Sciatic nerve (tissue), 2 donors: ENCODE measurements around the gene RBM10. TPM values are rescaled to one million over a fixed set of nuclear protein-coding genes. Genes with fewer than 3 reads are reported as not detected.

Source experiments
- ATAC-seq: fragments of 200-7000 bp; cut with Tn5 transposase; one replicate; pipeline ENCODE4 v1.9.1; 2020; ENCODE audit warnings: mild to moderate bottlenecking, moderate library complexity
- DNase-seq: peaks from one replicate; pipeline ENCODE4 v3.0.0-alpha.2; 2020; ENCODE audit warnings: low spot score
- intact Hi-C: fragments of 100-400 bp; cut with DNase I; formaldehyde crosslinking; loops from one replicate; pipeline ENCODE4 v1.14.2; 2022
- total RNA-seq: library from RNA; stranded (reverse); fragmentation: NEBNext Ultra II Directional; extraction: Animal tissue kit (Norgen Biotek cat#: 25700); gene quantifications from one replicate; pipeline ENCODE4 v1.2.1, GENCODE V29; 2021
- donor health status: DM: no; HTN: no; CAD: no.
- donor health status: DM: no; HTN: no; CAD: no.

The RBM10 gene
- total RNA-seq, 1 donor from 2014 or later: 27.4 TPM

GRCh38 chrX:47172971-47173792, 28.2 kb downstream of the RBM10 start:
- intact Hi-C loops: no loop called here
- DNase-seq: peak; percentile 44
- no peak for ATAC-seq

DNA sequence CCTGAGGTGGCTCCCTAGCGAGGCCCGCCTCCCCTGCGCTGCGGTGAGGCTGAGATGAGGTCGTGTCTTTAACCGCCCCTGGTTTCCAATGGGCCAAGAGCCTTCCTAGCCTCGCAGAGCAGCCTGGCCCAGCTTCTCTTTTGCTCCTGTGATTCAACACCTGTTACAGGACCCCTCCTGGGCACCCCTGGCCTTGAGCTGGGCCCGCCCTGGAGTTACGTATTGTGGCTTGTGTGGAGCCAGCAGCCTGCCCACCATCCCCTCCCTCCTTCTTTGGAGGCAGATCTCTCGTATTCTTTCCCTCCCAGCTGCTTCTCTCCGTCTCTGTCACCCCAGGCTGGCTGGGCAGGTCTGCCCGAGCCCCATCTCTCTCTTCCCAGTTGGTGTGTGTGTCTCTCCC, 29.4 kb downstream of the RBM10 start:
- intact Hi-C loops: no loop called here
- DNase-seq (no peak), ATAC-seq (no peak)

- ATAC-seq: no peak
- no peak for DNase-seq
- intact Hi-C loops: no loop called here
These were observed 30.0 kb downstream of the RBM10 start for GRCh38 chrX:47174846-47175587.

- ATAC-seq (no peak), DNase-seq (no peak)
- intact Hi-C loops: no loop called here
These were observed 30.6 kb downstream of the RBM10 start for GRCh38 chrX:47175588-47175980.

DNA sequence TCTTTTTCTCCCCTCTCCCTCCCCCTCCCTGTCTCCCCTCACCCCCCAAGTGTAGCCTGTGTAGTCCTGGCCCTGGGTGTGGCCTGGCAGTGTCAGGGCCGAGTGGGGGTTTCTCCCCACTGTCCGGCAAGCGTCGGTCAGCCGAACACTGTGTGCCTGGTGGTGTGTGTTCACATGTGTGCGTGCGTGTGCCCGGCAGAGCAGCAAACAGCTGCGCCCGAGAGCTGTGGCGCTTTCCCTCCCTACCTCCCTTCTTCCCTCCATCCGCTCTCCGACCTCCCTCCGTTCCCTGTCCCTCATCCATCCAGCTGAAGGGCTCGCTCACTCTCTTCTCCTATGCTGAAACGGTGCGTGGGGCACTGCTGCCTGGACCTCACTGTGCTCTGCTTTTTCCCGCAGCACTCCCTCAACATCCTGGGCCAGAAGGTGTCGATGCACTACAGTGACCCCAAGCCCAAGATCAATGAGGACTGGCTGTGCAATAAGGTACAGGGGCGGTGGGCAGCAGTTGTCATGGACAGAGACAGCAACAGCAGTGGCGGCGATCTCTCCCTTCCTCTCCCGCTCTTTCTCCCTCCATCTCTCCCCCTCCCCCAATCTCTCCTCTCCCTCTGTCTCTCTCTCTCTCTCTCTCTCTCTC, 31.2 kb downstream of the RBM10 start:
- no peak for ATAC-seq
- peak; percentile 42 for DNase-seq
- intact Hi-C loops: no loop called here

- ATAC-seq (no peak), DNase-seq (peak; percentile 17)
- intact Hi-C loops: no loop called here
These were observed 32.1 kb downstream of the RBM10 start for GRCh38 chrX:47177079-47177478.

DNA sequence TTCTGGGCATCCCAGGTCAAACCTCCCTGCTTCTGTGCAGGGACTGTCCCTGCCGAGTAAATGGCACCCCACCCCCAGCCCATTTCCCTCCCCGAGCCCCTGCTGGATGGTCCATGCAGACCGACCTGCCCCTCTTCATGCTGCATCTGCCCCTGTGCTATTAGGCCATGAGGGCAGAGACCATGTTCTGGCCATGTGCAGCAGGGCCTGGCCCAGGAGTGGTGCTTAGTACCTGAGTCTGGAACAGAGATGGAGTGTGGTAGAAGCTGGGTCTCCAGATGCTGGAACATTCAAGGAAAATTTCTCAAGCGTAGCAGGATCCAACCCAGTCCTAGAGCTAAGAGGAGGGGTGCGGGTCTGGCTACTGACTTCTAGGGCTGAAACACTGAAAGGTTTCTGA, 33.3 kb downstream of the RBM10 start:
- ATAC-seq (no peak), DNase-seq (no peak)
- intact Hi-C loops: no loop called here

DNA sequence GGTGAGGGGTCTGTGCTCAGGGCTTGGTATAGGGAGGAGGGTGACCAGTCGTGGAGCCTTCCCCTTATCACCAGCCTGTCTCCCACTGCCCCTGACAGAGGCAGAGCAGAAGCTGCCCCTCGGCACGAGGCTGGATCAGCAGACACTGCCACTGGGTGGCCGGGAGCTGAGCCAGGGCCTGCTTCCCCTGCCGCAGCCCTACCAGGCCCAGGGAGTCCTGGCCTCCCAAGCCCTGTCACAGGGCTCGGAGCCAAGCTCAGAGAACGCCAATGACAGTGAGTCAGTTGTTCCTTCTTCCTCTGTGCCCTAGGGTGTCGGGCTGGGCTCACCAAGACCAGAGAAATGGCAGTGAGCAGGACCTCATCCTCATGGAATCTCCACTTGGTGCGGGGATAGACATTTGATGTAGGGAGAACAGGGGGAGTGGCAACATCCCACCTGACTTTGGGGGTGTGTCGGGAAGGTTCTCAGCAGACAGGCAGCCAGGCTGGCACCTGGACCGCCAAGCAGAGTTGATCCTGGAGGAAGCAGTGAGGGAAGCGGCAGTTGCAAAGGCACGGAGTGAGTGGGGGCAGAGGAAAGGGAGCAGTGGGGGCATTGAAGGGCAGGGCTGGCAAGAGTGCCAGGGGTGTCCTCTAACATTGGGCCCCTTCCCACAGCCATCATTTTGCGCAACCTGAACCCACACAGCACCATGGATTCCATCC, 34.4 kb downstream of the RBM10 start:
- DNase-seq (no peak), ATAC-seq (peak; percentile 42)
- intact Hi-C loops: no loop called here

- intact Hi-C loops: no loop called here
- ATAC-seq (no peak), DNase-seq (no peak)
These were observed 34.9 kb downstream of the RBM10 start for GRCh38 chrX:47179928-47180255.

- no peak for ATAC-seq
- intact Hi-C loops: no loop called here
- DNase-seq: no peak
These were observed 35.3 kb downstream of the RBM10 start for GRCh38 chrX:47180346-47180745.

GRCh38 chrX:47181301-47181700, 36.3 kb downstream of the RBM10 start:
- DNase-seq: no peak
- ATAC-seq: no peak
- intact Hi-C loops: no loop called here

- DNase-seq (no peak), ATAC-seq (no peak)
- intact Hi-C loops: no loop called here
These were observed 37.2 kb downstream of the RBM10 start for GRCh38 chrX:47182106-47182700.

DNA sequence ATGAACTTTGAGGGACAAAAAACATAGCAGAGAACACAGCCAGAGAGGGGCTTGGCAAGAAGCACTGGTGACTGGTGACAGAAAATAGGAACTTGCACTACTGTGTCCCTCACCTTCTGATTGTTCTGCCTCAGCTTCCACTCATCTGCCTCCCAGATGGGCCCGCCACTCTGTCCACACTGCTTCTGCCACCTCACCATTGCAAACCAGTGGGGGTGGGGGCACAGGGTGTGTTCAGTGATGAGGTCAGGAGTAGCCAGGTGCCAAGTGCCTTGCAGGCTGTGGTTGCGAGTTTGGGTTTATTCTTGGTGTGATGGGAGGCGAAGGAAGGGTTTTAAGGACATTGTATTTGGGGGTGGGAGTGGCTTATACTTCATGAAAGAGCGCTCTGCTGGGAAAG, 39.5 kb downstream of the RBM10 start:
- ATAC-seq: no peak
- DNase-seq: no peak
- intact Hi-C loops: no loop called here

DNA sequence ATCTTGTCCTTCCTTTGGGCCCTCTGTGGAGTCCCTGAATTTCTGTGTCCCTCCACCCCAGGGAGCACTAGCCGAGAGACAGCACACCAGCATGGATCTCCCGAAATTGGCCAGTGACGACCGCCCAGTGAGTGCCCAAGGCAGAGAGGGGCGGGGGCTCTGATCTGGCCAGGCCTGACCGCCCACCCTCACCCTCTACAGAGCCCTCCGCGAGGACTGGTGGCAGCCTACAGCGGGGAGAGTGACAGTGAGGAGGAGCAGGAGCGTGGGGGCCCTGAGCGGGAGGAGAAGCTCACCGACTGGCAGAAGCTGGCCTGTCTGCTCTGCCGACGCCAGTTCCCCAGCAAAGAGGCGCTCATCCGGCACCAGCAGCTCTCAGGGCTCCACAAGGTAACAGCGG, 40.2 kb downstream of the RBM10 start:
- ATAC-seq: peak; percentile 29
- intact Hi-C loops: no loop called here
- DNase-seq: no peak

GRCh38 chrX:47186096-47186740, 41.2 kb downstream of the RBM10 start:
- ATAC-seq (no peak), DNase-seq (no peak)
- intact Hi-C loops: no loop called here

DNA sequence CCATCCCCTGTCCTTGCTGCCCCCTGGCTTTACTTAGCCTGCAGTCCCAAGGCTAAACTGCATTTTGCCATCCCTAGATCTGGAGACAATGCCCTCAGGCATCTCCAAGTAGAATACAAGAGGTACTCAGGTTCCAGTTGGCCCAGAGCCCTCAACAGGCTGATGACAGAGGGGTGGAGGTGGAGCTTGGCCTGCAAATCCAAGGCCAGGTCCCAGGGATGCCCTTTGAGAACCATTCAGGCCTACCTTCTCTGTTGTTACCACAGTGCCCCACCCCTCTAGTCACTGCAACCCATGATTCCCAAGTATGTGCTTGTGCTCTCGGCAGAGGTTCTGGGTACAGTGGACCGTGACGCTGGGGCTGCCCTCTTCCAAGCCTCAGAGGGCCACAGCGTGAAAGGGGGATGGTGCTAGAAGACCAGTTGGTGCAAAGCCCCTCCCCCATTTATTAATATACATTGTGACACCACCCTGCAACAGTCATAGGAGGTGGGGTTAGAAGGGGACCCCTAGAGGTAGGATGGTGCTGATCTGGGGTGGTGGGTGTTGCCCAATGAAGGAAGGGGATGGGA, 42.2 kb downstream of the RBM10 start:
- intact Hi-C loops: no loop called here
- no peak for DNase-seq
- ATAC-seq: no peak

DNA sequence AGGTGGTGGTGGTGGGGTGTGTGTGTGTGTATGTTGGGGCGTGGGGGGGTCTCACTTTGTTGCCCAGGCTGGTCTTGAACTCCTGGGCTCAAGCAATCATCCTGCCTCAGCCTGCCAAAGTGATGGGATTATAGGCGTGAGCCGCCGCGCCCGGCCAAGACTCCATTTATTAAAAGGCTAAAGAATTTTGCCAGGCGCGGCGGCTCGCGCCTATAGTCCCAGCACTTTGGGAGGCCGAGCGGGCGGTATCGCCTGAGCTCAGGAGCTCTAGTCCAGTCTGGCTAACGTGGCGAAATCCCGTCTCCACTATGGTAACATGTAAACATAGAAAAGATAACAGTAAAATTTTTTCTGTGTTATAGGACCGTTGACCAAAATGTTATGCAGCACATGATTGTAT, 44.9 kb downstream of the RBM10 start:
- intact Hi-C loops: loop anchor here (10.0 kb wide), 1 partner anchor 335 kb away; no protein-coding TSS in a partner anchor

More for the DNA sequence above, 44.9 kb downstream of the RBM10 start:
- ATAC-seq (no peak), DNase-seq (no peak)
